GM23338 (cell line): ENCODE measurements around the gene GRIN2A. TPM values are rescaled to one million over a fixed set of nuclear protein-coding genes. Genes with fewer than 3 reads are reported as not detected.

Experiments used
- ATAC-seq: fragments of 200-7000 bp; cut with Tn5 transposase; 3 replicates; pipeline ENCODE4 v1.9.1; 2020
- DNase-seq: peaks from one replicate; pipeline ENCODE4 v3.0.0-alpha.2; 2015; ENCODE audit warnings: low spot score
- H2AFZ ChIP-seq: fragments of 200-600 bp; sonication (generic); 2 replicates; pipeline ENCODE4 v1.8.0; 2016; ENCODE audit warnings: antibody characterized with exemption, mild to moderate bottlenecking, moderate library complexity
- H3F3A ChIP-seq: fragments of 200-600 bp; sonication (generic); replicated peaks from 2 replicates; pipeline ENCODE4 v1.8.0; 2017; ENCODE audit warnings: antibody characterized with exemption, mixed run types, low read depth
- H3K27ac ChIP-seq: fragments of 200-600 bp; sonication (generic); 2 replicates; pipeline ENCODE4 v1.6.1; 2016; ENCODE audit warnings: low read depth
- H3K27me3 ChIP-seq: fragments of 200-600 bp; sonication (generic); 2 replicates; pipeline ENCODE4 v1.8.0; 2016; ENCODE audit warnings: mild to moderate bottlenecking, mixed run types, moderate library complexity; ENCODE audit not compliant: insufficient read depth
- H3K36me3 ChIP-seq: fragments of 200-600 bp; sonication (generic); 2 replicates; pipeline ENCODE4 v1.8.0; 2016; ENCODE audit warnings: mild to moderate bottlenecking; ENCODE audit not compliant: insufficient read depth
- H3K4me1 ChIP-seq: fragments of 200-600 bp; sonication (generic); 2 replicates; pipeline ENCODE4 v1.8.0; 2016; ENCODE audit warnings: mild to moderate bottlenecking, moderate library complexity; ENCODE audit not compliant: insufficient read depth
- H3K4me2 ChIP-seq: fragments of 200-600 bp; sonication (generic); 2 replicates; pipeline ENCODE4 v1.7.1; 2017; ENCODE audit warnings: mixed run types
- H3K4me3 ChIP-seq: fragments of 200-600 bp; sonication (generic); 2 replicates; pipeline ENCODE4 v1.6.1; 2016; ENCODE audit warnings: mixed run types
- H3K79me2 ChIP-seq: fragments of 200-600 bp; sonication (generic); replicated peaks from 2 replicates; pipeline ENCODE4 v1.8.0; 2017; ENCODE audit warnings: mild to moderate bottlenecking; ENCODE audit not compliant: insufficient read depth
- H3K9me2 ChIP-seq: fragments of 200-600 bp; sonication (generic); 2 replicates; pipeline ENCODE4 v1.8.0; 2017; ENCODE audit not compliant: insufficient read depth
- H4K20me1 ChIP-seq: fragments of 200-600 bp; sonication (generic); replicated peaks from 2 replicates; pipeline ENCODE4 v1.8.0; 2017; ENCODE audit warnings: mild to moderate bottlenecking; ENCODE audit not compliant: insufficient read depth
- H3K27ac Mint-ChIP-seq: 2 replicates; pipeline ENCODE4 v1.8.0; 2020; ENCODE audit warnings: inconsistent platforms, mild to moderate bottlenecking, moderate library complexity, mixed read lengths
- H3K27me3 Mint-ChIP-seq: 3 replicates; pipeline ENCODE4 v1.8.0; 2022; ENCODE audit warnings: low read depth, mild to moderate bottlenecking, moderate library complexity, mixed read lengths, inconsistent platforms; ENCODE audit not compliant: insufficient read depth, poor library complexity
- H3K36me3 Mint-ChIP-seq: 3 replicates; pipeline ENCODE4 v1.8.0; 2021; ENCODE audit warnings: low read depth, mild to moderate bottlenecking, inconsistent platforms, moderate library complexity, mixed read lengths
- H3K4me1 Mint-ChIP-seq: 3 replicates; pipeline ENCODE4 v1.8.0; 2020; ENCODE audit warnings: mild to moderate bottlenecking, inconsistent platforms, mixed read lengths
- H3K4me3 Mint-ChIP-seq: 3 replicates; pipeline ENCODE4 v1.8.0; 2021; ENCODE audit warnings: moderate library complexity, mild to moderate bottlenecking, inconsistent platforms, mixed read lengths
- H3K9me3 Mint-ChIP-seq: 3 replicates; pipeline ENCODE4 v1.8.0; 2020; ENCODE audit warnings: moderate library complexity, mild to moderate bottlenecking, inconsistent platforms, mixed read lengths
- CREB1 ChIP-seq: fragments of 250-450 bp; sonication (Bioruptor Pico); IDR thresholded peaks from 2 replicates; pipeline ENCODE4 v1.5.0; 2020; ENCODE audit warnings: low read depth, mild to moderate bottlenecking, moderate library complexity
- CTCF ChIP-seq, 2 experiments: fragments of 200-600 bp in 1 of 2; sonication (generic) in 1 of 2; conservative IDR thresholded peaks; 2 replicates each; pipeline versions ENCODE4 v1.5.1 to v1.6.1; 2016 to 2017; ENCODE audit warnings: antibody characterized with exemption in 2 of 2, low read depth in 2 of 2, mild to moderate bottlenecking in 2 of 2, moderate library complexity in 1 of 2
- EZH2 ChIP-seq: fragments of 200-600 bp; sonication (generic); IDR thresholded peaks from one replicate; pipeline ENCODE4 v1.8.0; 2017; ENCODE audit warnings: antibody characterized with exemption, mild to moderate bottlenecking, low read depth; ENCODE audit not compliant: unreplicated experiment
- EZH2phosphoT487 ChIP-seq: fragments of 200-600 bp; sonication (generic); IDR thresholded peaks from one replicate; pipeline ENCODE4 v1.8.1; 2018; ENCODE audit warnings: antibody characterized with exemption; ENCODE audit not compliant: unreplicated experiment
- JUNB ChIP-seq: IDR thresholded peaks from one replicate; pipeline ENCODE4 v1.6.1; 2016; ENCODE audit warnings: antibody characterized with exemption; ENCODE audit not compliant: unreplicated experiment
- NANOG ChIP-seq: IDR thresholded peaks from 2 replicates; pipeline ENCODE4 v1.6.1; 2016; ENCODE audit warnings: antibody characterized with exemption, borderline replicate concordance
- POLR2AphosphoS5 ChIP-seq: IDR thresholded peaks from 2 replicates; pipeline ENCODE4 v1.6.1; 2016; ENCODE audit warnings: antibody characterized with exemption, low read depth
- ZNF114 ChIP-seq: fragments of 250-450 bp; sonication (Bioruptor Pico); IDR thresholded peaks from 2 replicates; pipeline ENCODE4 v1.5.0; 2020; ENCODE audit warnings: mild to moderate bottlenecking, moderate library complexity
- ZNF331 ChIP-seq: fragments of 250-450 bp; sonication (Bioruptor Pico); IDR thresholded peaks from 2 replicates; pipeline ENCODE4 v1.5.0; 2020; ENCODE audit warnings: low read depth, mild to moderate bottlenecking, moderate library complexity
- polyA plus RNA-seq: library from polyadenylated mRNA; unstranded; fragments of >200 nt; fragmentation: Nextera tagmentation; extraction: Ambion mirVana; gene quantifications from 2 replicates; pipeline ENCODE4 v1.2.1, GENCODE V29; 2016
- total RNA-seq: library from RNA; depleted of rRNA; stranded (reverse); fragments of >200 nt; shearing (Covaris generic); gene quantifications from 2 replicates; pipeline ENCODE4 v1.2.3, GENCODE V29; 2014
- TF ChIP-seq, protein P1 (sequence below): IDR thresholded peaks from one replicate; pipeline ENCODE4 v1.6.1; 2018; ENCODE audit warnings: antibody characterized with exemption; ENCODE audit not compliant: unreplicated experiment
- TF ChIP-seq, protein P2 (sequence below): IDR thresholded peaks from 2 replicates; pipeline ENCODE4 v1.6.1; 2016; ENCODE audit warnings: antibody characterized with exemption

The GRIN2A gene
- total and polyA plus RNA-seq, 2 experiments from 2014 or later = 0.89 to 5.1 TPM

GRCh38 chr16:10169031-10169430 is 13.2 kb downstream of the GRIN2A start (continued):
- TF ChIP-seq CTCF (conservative IDR thresholded peaks at IDR 0.05; ENCODE audit: low read depth in 2 of 2) (no peak), ZNF114 (no peak), JUNB (no peak), NANOG (no peak), EZH2phosphoT487 (no peak), EZH2 (no peak), ZNF331 (no peak)
- TF ChIP-seq, protein P1, sequence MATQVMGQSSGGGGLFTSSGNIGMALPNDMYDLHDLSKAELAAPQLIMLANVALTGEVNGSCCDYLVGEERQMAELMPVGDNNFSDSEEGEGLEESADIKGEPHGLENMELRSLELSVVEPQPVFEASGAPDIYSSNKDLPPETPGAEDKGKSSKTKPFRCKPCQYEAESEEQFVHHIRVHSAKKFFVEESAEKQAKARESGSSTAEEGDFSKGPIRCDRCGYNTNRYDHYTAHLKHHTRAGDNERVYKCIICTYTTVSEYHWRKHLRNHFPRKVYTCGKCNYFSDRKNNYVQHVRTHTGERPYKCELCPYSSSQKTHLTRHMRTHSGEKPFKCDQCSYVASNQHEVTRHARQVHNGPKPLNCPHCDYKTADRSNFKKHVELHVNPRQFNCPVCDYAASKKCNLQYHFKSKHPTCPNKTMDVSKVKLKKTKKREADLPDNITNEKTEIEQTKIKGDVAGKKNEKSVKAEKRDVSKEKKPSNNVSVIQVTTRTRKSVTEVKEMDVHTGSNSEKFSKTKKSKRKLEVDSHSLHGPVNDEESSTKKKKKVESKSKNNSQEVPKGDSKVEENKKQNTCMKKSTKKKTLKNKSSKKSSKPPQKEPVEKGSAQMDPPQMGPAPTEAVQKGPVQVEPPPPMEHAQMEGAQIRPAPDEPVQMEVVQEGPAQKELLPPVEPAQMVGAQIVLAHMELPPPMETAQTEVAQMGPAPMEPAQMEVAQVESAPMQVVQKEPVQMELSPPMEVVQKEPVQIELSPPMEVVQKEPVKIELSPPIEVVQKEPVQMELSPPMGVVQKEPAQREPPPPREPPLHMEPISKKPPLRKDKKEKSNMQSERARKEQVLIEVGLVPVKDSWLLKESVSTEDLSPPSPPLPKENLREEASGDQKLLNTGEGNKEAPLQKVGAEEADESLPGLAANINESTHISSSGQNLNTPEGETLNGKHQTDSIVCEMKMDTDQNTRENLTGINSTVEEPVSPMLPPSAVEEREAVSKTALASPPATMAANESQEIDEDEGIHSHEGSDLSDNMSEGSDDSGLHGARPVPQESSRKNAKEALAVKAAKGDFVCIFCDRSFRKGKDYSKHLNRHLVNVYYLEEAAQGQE = no peak
- TF ChIP-seq, protein P2, sequence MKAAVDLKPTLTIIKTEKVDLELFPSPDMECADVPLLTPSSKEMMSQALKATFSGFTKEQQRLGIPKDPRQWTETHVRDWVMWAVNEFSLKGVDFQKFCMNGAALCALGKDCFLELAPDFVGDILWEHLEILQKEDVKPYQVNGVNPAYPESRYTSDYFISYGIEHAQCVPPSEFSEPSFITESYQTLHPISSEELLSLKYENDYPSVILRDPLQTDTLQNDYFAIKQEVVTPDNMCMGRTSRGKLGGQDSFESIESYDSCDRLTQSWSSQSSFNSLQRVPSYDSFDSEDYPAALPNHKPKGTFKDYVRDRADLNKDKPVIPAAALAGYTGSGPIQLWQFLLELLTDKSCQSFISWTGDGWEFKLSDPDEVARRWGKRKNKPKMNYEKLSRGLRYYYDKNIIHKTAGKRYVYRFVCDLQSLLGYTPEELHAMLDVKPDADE = no peak

DNA sequence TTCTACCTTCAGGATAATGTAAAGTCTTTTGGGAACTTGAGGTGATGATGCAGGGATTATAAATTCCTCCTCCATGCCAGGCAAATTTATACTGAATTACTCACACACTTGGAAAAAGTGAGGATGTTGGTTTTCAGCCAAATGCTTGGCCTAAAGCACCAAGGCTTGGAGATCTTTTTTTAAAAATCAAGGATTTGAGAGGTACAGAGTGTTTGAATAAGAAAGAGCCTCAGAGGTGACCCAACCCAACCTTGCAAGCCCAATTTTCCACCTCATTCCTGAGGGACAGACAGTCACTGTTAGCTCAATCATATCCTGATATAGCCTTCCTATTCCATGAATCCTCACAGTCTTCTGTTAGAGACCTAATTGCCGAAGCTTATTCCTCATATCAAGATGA is 14.0 kb downstream of the GRIN2A start:
- Histone ChIP-seq H3K79me2 (no peaks in the 10 kb centered on the region), H3K4me3 (no peak overlapping the region), H4K20me1 (no peaks in the 10 kb centered on the region), H2AFZ (no peak overlapping the region), H3K27me3 (no peaks in the 10 kb centered on the region), H3F3A (no peaks in the 10 kb centered on the region), H3K9me2 (0 out of 2 replicates have a peak, but pooled peaks cover 3% of the 10 kb centered on the region), H3K4me2 (no peak overlapping the region), H3K36me3 (no peaks in the 10 kb centered on the region), H3K4me1 (peaks cover 5% of the 10 kb centered on the region; the same call in 1 of the 2 replicates), H3K27ac (no peak overlapping the region)
- Mint-ChIP-seq H3K27ac (no peak overlapping the region), H3K27me3 (no peaks in the 10 kb centered on the region), H3K4me1 (peaks cover 8% of the 10 kb centered on the region), H3K4me3 (no peak overlapping the region), H3K36me3 (no peaks in the 10 kb centered on the region), H3K9me3 (no peaks in the 10 kb centered on the region)
- no peak for ATAC-seq
- no peak for DNase-seq
- TF ChIP-seq ZNF114 = no peak
- TF ChIP-seq EZH2 = no peak
- no peak for TF ChIP-seq EZH2phosphoT487
- no peak for TF ChIP-seq CREB1 (CRISPR knock-in tag)
- TF ChIP-seq NANOG = no peak
- no peak for TF ChIP-seq ZNF331
- TF ChIP-seq, protein P1 = no peak
- TF ChIP-seq, protein P2 = no peak
- TF ChIP-seq POLR2AphosphoS5 = no peak
